A172 (cell line): ENCODE data around the gene FAM83C. TPM values are rescaled to one million over a fixed set of nuclear protein-coding genes. Genes with fewer than 3 reads are reported as not detected.

Experiments used
- DNase-seq: peaks from one replicate; pipeline ENCODE4 v3.0.0-alpha.2; 2015; ENCODE audit warnings: low spot score
- total RNA-seq: library from RNA; depleted of rRNA; stranded (reverse); fragments of >200 nt; shearing (Covaris generic); gene quantifications from 2 replicates; pipeline ENCODE4 v1.2.3, GENCODE V29; 2014

The FAM83C gene
- total RNA-seq, 1 experiment from 2014 or later, result not detected

DNA sequence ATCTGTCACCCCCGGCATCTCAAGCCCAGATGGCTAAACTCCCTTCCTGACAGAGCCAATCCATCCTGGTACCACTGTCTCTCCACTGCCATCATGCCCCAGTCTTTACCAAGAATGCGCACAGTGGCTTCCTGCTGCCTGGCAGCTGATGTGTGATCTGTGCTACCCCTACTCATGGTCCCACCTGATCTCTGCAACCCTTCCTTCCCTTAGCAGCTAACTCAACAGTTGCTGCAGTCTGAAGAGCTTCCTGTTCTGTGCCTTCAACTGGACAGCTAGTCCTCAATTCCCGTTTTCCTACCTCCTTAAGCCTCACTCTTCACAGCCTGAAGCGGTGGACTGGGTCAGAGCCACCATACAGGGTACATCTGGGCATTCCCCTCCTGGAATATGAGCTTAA is 7.6 kb upstream of the FAM83C start:
- no peak for DNase-seq

DNA sequence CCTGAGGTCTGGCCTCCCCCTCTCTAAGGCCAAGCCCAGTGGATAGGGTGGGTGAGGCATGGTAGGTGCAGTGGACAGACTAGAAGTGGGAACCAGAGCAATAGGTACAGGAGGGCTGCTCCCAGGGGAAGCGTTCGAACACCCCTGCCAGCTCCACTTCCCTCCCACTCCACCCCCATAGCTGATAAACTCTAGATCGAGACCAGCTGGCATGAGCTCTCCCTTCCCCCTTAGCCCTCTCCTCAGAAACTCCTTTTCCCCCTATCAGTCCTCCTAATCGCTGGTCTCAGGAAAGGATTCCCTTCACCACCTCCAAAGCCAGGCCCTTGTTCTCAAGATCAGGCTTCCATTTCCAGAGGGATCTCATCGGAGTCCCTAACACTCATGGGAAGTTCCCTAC is 6.0 kb upstream of the FAM83C start:
- no peak for DNase-seq

GRCh38 chr20:35297740-35298139 is 5.5 kb upstream of the FAM83C start:
- no peak for DNase-seq

- no peak for DNase-seq
These were observed 4.9 kb upstream of the FAM83C start for GRCh38 chr20:35297155-35297554.

DNA sequence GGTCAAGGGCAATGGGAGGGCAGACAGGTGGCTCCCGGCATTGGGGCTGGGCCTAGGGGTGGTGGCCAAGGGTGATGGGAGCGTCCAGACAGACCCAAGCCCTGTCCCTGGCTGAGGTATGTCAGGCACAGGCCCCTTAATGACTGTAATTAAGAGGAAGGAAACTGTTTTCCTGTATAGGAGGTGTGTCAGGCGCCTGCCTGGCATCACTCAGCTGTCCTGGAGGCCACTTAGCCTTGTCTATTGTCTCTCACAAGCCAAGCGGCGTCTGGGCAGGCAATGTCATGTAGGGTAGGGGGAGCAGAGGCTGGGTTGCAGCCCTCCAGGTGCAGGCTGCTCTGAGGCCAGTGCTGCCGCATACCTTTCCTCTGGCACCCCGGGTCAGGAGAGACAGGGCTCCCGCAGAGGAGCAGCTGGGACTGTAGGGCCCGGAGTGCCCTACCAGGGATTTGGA is 3.9 kb upstream of the FAM83C start:
- DNase-seq, result no peak

- no peak for DNase-seq
These were observed 3.4 kb upstream of the FAM83C start for GRCh38 chr20:35295674-35296073.

DNA sequence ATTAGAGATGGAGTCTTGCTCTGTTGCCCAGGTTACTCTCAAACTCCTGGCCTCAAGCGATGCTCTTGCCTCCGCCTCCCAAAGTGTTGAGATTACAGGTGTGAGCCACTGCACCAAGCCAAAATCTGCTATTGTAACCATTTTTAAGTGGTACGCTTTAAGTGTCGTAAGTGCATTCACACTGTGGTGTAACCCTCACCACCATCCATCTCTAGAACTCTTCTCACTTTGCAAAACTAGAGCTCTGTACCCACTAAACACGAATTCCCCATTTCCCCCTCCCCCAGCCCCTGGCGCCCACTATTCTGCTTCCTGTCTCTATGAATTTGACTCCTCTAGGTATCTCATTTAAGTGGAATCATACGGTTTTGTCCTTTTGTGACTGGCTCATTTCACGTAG is 2.8 kb upstream of the FAM83C start:
- DNase-seq, result no peak

DNA sequence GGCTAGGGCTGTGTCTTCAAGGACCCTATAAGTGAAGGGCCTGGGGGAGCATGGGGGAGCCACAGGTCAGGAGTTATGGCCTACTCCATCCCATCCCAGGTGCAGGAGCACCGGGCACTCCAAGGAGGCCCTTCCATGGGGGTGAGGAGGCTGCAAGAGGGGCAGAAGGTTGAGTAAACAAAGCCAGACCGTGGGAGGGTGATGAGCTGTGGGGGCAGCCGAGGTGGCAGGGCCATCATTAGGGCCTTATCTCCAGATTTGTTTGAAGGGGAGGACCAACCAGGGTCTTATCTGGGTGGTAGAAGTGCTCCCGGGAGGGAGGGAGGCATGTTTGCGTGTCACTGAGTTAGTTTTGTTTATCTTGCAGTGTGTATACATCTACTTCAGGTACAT is 2.1 kb upstream of the FAM83C start:
- DNase-seq, result no peak

GRCh38 chr20:35293303-35294292 is 1.4 kb upstream of the FAM83C start:
- DNase-seq, result no peak

DNA sequence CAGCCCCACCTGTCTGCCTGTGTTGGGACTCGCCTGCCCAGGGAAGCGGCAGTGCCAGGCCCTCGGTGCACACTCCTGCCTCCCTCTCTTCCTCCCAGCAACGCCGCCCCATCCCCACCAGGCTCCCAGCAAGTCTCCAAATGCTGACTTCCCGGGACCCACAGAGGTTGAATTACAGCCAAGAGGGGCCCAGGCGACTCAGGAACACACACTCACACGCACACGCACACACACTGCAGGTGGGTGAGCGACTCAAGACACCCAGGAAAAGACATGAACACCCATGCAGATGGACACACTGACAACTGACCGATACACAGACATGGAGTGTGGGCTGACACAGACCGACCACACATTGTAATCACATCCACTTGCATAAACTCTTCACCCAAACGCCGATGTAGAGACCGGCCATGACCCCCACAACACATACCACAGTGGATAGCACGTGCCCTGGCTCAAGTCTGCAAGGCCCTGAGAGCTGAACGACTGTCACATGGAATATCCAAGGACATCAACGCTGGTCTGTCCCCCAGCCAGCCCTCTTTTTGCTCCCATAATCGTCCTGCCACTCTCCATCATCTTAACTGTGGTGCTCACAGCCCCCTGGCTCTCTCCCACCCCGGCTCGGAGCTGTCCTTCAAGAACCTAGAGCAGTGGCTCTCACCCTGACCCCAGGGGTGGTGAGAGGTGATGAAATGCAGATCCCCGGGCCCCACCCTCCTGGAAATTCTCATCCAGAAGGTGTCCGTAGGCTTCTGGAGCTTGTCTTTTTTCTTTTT is 470 bp upstream of the FAM83C start:
- DNase-seq, result no peak

DNA sequence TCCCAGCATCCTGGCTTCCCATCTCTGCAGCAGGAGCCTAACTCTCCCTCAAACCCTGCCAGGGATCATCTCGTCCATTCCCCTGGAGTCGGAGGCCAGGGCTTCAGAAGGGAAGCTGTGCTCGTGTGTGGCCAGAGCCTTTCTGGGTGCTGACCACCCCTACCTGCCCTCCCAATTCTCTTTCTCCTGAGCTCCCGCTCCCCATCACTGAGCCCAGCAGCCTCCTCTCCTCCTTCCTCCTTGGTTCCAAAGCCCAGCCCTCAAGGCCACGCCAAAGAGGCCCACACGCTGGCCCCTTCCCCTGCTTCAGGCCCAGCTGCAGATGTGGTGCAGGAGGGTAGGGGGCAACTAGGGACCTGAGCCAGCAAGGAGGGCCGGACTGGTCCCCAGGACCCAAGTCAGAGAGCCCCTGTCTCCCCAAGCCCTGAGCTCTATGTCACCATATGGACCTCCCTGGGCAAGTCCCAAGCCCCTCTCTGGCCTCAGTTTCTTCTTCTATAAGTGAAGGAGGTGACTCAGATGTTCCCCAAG is 1.3 kb downstream of the FAM83C start:
- no peak for DNase-seq

- no peak for DNase-seq
These were observed 1.9 kb downstream of the FAM83C start for GRCh38 chr20:35290186-35290886.

- no peak for DNase-seq
These were observed 3.7 kb downstream of the FAM83C start for GRCh38 chr20:35288325-35289060.

- DNase-seq, result no peak
These were observed 4.5 kb downstream of the FAM83C start for GRCh38 chr20:35287509-35288324.

DNA sequence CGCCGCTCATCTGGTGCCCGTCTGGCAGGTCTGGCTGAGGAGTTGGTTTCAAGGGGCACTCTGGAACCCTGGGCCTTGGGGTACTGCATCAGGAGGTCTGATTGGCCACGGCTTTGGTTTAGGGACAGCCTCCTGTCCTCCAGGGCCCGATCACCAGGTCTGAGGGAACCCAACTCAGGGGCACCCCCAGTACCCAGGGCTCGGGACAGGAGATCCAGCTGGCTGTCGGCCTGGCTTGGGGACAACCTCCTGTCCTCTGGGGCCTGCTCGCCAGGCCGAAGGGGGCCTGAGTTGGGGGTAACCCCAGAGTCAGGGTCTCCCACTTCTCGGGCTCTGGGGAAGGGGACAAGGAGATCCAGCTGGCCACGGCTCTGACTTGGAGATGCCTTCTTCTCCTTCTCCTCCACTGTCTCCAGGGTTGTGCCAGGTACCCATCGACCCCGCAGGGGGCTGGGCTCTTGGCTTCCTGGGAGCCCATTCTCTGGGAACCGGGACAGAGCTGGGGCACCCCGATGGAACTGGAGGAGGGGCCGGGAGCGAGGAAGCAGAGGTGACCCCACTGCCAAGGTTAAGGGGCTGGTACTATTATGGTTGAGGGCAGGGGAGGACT is 5.2 kb downstream of the FAM83C start:
- DNase-seq, result no peak

- DNase-seq, result no peak
These were observed 5.9 kb downstream of the FAM83C start for GRCh38 chr20:35286077-35286898.

GRCh38 chr20:35285806-35286076 is 6.5 kb downstream of the FAM83C start:
- peak; percentile 33 for DNase-seq

- DNase-seq, result no peak
These were observed 7.0 kb downstream of the FAM83C start for GRCh38 chr20:35284992-35285805.
